Measurements from ENCODE around the gene GOLGA2. TPM values are rescaled to one million over a fixed set of nuclear protein-coding genes. Genes with fewer than 3 reads are reported as not detected.

Gene GOLGA2
- total RNA-seq, 1 experiment from 2014 or later, result 87.0 TPM

- Histone ChIP-seq H3K27me3 (replicated peaks; ENCODE audit: insufficient read depth, low read depth, low read length, poor library complexity) (no peaks in the 10 kb centered on the region), H3K4me1 (ENCODE audit: insufficient read depth, low read length, poor library complexity, severe bottlenecking) (peaks cover 7% of the 10 kb centered on the region), H3K36me3 (ENCODE audit: insufficient read depth, low read length, poor library complexity, severe bottlenecking) (no peaks in the 10 kb centered on the region), H3K9me3 (ENCODE audit: low read depth, low read length, poor library complexity, severe bottlenecking) (no peaks in the 10 kb centered on the region), H3K4me3 (ENCODE audit: low read depth, low read length, poor library complexity, severe bottlenecking) (no peak overlapping the region), H3K27ac (ENCODE audit: low read depth, low read length, poor library complexity, severe bottlenecking) (no peak overlapping the region)
- intact Hi-C loops (cut with micrococcal nuclease; ENCODE audit: unreplicated experiment), result no loop called here
- TF ChIP-seq CTCF (conservative IDR thresholded peaks at IDR 0.05; ENCODE audit: low read depth, low read length) (no peak), EZH2 (IDR thresholded peaks at IDR 0.05; ENCODE audit: borderline replicate concordance, low read depth, low read length, poor library complexity, severe bottlenecking) (no peak)
- ChIA-PET CTCF (no interaction called here), POLR2A (ENCODE audit: low non-redundant PET) (interaction anchor here (0.5 kb wide), 1 partner anchor 1028 kb away, joined by 4 read pairs; no protein-coding TSS in a partner anchor)
- BruUV-seq (replicated peaks), result no TSS peak
- no peak for DNase-seq (ENCODE audit: low spot score)
Observed at GRCh38 chr9:128253140-128253990, 22.4 kb downstream of the GOLGA2 start.

GRCh38 chr9:128252317-128253139 is 23.3 kb downstream of the GOLGA2 start:
- TF ChIP-seq CTCF (conservative IDR thresholded peaks at IDR 0.05; ENCODE audit: low read depth, low read length), result no peak
- TF ChIP-seq EZH2 (IDR thresholded peaks at IDR 0.05; ENCODE audit: borderline replicate concordance, low read depth, low read length, poor library complexity, severe bottlenecking), result no peak

GRCh38 chr9:128251732-128252100 is 24.1 kb downstream of the GOLGA2 start:
- no peaks in the 10 kb centered on the region for H3K27me3 ChIP-seq (replicated peaks; ENCODE audit: insufficient read depth, low read depth, low read length, poor library complexity)
- no peaks in the 10 kb centered on the region for H3K36me3 ChIP-seq (ENCODE audit: insufficient read depth, low read length, poor library complexity, severe bottlenecking)
- peak overlapping the region; percentile 66 for H3K4me3 ChIP-seq (ENCODE audit: low read depth, low read length, poor library complexity, severe bottlenecking)
- CTCF ChIA-PET, result no interaction called here
- TF ChIP-seq EZH2 (IDR thresholded peaks at IDR 0.05; ENCODE audit: borderline replicate concordance, low read depth, low read length, poor library complexity, severe bottlenecking) (no peak), CTCF (conservative IDR thresholded peaks at IDR 0.05; ENCODE audit: low read depth, low read length) (no peak)
- no TSS peak for BruUV-seq (replicated peaks)
- H3K27ac ChIP-seq (ENCODE audit: low read depth, low read length, poor library complexity, severe bottlenecking), result no peak overlapping the region
- H3K9me3 ChIP-seq (ENCODE audit: low read depth, low read length, poor library complexity, severe bottlenecking), result no peaks in the 10 kb centered on the region
- H3K4me1 ChIP-seq (ENCODE audit: insufficient read depth, low read length, poor library complexity, severe bottlenecking), result peaks cover 7% of the 10 kb centered on the region
- POLR2A ChIA-PET (ENCODE audit: low non-redundant PET), result no interaction called here
- intact Hi-C loops (cut with micrococcal nuclease; ENCODE audit: unreplicated experiment), result loop anchor here (2.0 kb wide), 1 partner anchor 45 kb away; no protein-coding TSS in a partner anchor
- DNase-seq (ENCODE audit: low spot score), result no peak

More at GRCh38 chr9:128252317-128253139, 23.3 kb downstream of the GOLGA2 start:
- no TSS peak for BruUV-seq (replicated peaks)
- H3K27ac ChIP-seq (ENCODE audit: low read depth, low read length, poor library complexity, severe bottlenecking), result no peak overlapping the region
- CTCF ChIA-PET, result interaction anchor here (0.6 kb wide), 1 partner anchor 17 kb away, joined by 3 read pairs; no protein-coding TSS in a partner anchor
- H3K4me3 ChIP-seq (ENCODE audit: low read depth, low read length, poor library complexity, severe bottlenecking), result no peak overlapping the region
- POLR2A ChIA-PET (ENCODE audit: low non-redundant PET), result no interaction called here
- intact Hi-C loops (cut with micrococcal nuclease; ENCODE audit: unreplicated experiment), result no loop called here
- H3K4me1 ChIP-seq (ENCODE audit: insufficient read depth, low read length, poor library complexity, severe bottlenecking), result peaks cover 7% of the 10 kb centered on the region
- DNase-seq (ENCODE audit: low spot score), result no peak
- no peaks in the 10 kb centered on the region for H3K36me3 ChIP-seq (ENCODE audit: insufficient read depth, low read length, poor library complexity, severe bottlenecking)
- no peaks in the 10 kb centered on the region for H3K27me3 ChIP-seq (replicated peaks; ENCODE audit: insufficient read depth, low read depth, low read length, poor library complexity)
- H3K9me3 ChIP-seq (ENCODE audit: low read depth, low read length, poor library complexity, severe bottlenecking), result no peaks in the 10 kb centered on the region

Measured in A673 (cell line).